Liver (tissue), 2 donors: ENCODE results near the gene FANK1.

ENCODE experiments used
- TAF1 ChIP-seq: conservative IDR thresholded peaks from 2 replicates; pipeline ENCODE4 v1.6.1; 2016; ENCODE audit warnings: antibody characterized with exemption, mild to moderate bottlenecking
- TF ChIP-seq, protein P1 (sequence below): IDR thresholded peaks from 2 replicates; pipeline ENCODE4 v1.6.1; 2016; ENCODE audit warnings: antibody characterized with exemption
- TF ChIP-seq, protein P2 (sequence below): IDR thresholded peaks from 2 replicates; pipeline ENCODE4 v1.6.1; 2016; ENCODE audit warnings: antibody characterized with exemption, mild to moderate bottlenecking
- donor health status: healthy.

GRCh38 chr10:125936331-125936730 lies 40.0 kb downstream of the FANK1 start:
- TF ChIP-seq, protein P1, sequence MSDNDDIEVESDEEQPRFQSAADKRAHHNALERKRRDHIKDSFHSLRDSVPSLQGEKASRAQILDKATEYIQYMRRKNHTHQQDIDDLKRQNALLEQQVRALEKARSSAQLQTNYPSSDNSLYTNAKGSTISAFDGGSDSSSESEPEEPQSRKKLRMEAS: no peak
- TF ChIP-seq TAF1: no peak
- TF ChIP-seq, protein P2, sequence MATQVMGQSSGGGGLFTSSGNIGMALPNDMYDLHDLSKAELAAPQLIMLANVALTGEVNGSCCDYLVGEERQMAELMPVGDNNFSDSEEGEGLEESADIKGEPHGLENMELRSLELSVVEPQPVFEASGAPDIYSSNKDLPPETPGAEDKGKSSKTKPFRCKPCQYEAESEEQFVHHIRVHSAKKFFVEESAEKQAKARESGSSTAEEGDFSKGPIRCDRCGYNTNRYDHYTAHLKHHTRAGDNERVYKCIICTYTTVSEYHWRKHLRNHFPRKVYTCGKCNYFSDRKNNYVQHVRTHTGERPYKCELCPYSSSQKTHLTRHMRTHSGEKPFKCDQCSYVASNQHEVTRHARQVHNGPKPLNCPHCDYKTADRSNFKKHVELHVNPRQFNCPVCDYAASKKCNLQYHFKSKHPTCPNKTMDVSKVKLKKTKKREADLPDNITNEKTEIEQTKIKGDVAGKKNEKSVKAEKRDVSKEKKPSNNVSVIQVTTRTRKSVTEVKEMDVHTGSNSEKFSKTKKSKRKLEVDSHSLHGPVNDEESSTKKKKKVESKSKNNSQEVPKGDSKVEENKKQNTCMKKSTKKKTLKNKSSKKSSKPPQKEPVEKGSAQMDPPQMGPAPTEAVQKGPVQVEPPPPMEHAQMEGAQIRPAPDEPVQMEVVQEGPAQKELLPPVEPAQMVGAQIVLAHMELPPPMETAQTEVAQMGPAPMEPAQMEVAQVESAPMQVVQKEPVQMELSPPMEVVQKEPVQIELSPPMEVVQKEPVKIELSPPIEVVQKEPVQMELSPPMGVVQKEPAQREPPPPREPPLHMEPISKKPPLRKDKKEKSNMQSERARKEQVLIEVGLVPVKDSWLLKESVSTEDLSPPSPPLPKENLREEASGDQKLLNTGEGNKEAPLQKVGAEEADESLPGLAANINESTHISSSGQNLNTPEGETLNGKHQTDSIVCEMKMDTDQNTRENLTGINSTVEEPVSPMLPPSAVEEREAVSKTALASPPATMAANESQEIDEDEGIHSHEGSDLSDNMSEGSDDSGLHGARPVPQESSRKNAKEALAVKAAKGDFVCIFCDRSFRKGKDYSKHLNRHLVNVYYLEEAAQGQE: no peak
